Measurements from ENCODE around the gene ARL13A. TPM values are rescaled to one million over a fixed set of nuclear protein-coding genes. Genes with fewer than 3 reads are reported as not detected.
A peak's percentile ranks its signal among the peaks of the same experiment; 100 is the strongest.

The ARL13A gene
- total and polyA plus RNA-seq, 2 experiments from 2014 or later = not detected

GRCh38 chrX:101029665-101030064, 60.2 kb downstream of the ARL13A start:
- WGBS, 2 experiments (ENCODE audit: low coverage in 1 of 2, low lambda C conversion rate in 2 of 2, missing lambda C conversion rate in 2 of 2) = 92% methylated on average over 1 of the region's 1 CpG; no CpG with 5 or more reads in 1 of the 2 experiments
- Histone ChIP-seq H4K20me1 (ENCODE audit: insufficient read depth) (no peaks in the 10 kb centered on the region), H3K4me2 (ENCODE audit: unreplicated experiment) (no peak overlapping the region), H3K9me3 (ENCODE audit: low read depth) (no peaks in the 10 kb centered on the region), H3K4me3 (no peak overlapping the region), H3K27ac (no peak overlapping the region), H3K36me3 (ENCODE audit: low read depth) (no peaks in the 10 kb centered on the region), H3K79me2 (ENCODE audit: insufficient read depth) (no peaks in the 10 kb centered on the region), H3K9me2 (ENCODE audit: insufficient read depth) (no peaks in the 10 kb centered on the region), H2AFZ (no peak overlapping the region), H3K4me1 (ENCODE audit: insufficient read depth) (peaks cover 8% of the 10 kb centered on the region; the same call in 1 of the 2 replicates), H3F3A (ENCODE audit: insufficient read depth) (no peaks in the 10 kb centered on the region), H3K9ac (no peak overlapping the region), H3K27me3 (replicated peaks; ENCODE audit: insufficient read depth) (no peaks in the 10 kb centered on the region)
- DNase-seq = no peak
- no peak for TF ChIP-seq EZH2phosphoT487 (IDR thresholded peaks at IDR 0.05; ENCODE audit: insufficient read depth, low read depth)
- no peak for TF ChIP-seq EZH2 (IDR thresholded peaks at IDR 0.05; ENCODE audit: insufficient read depth, poor library complexity, severe bottlenecking)
- in situ Hi-C loops (cut with MboI) = no loop called here

- Histone ChIP-seq H3K9me3 (ENCODE audit: low read depth) (no peaks in the 10 kb centered on the region), H3K27me3 (replicated peaks; ENCODE audit: insufficient read depth) (no peaks in the 10 kb centered on the region), H3K4me2 (ENCODE audit: unreplicated experiment) (no peak overlapping the region), H3F3A (ENCODE audit: insufficient read depth) (no peaks in the 10 kb centered on the region), H3K36me3 (ENCODE audit: low read depth) (no peaks in the 10 kb centered on the region), H3K79me2 (ENCODE audit: insufficient read depth) (no peaks in the 10 kb centered on the region), H3K9ac (no peak overlapping the region), H4K20me1 (ENCODE audit: insufficient read depth) (no peaks in the 10 kb centered on the region), H3K4me3 (no peak overlapping the region), H3K9me2 (ENCODE audit: insufficient read depth) (no peaks in the 10 kb centered on the region), H2AFZ (no peak overlapping the region), H3K27ac (no peak overlapping the region), H3K4me1 (ENCODE audit: insufficient read depth) (no peaks in the 10 kb centered on the region)
- in situ Hi-C loops (cut with MboI) = no loop called here
- TF ChIP-seq EZH2phosphoT487 (IDR thresholded peaks at IDR 0.05; ENCODE audit: insufficient read depth, low read depth) (no peak), EZH2 (IDR thresholded peaks at IDR 0.05; ENCODE audit: insufficient read depth, poor library complexity, severe bottlenecking) (no peak)
- DNase-seq = no peak
These were observed 67.7 kb downstream of the ARL13A start for GRCh38 chrX:101037231-101037630.

DNA sequence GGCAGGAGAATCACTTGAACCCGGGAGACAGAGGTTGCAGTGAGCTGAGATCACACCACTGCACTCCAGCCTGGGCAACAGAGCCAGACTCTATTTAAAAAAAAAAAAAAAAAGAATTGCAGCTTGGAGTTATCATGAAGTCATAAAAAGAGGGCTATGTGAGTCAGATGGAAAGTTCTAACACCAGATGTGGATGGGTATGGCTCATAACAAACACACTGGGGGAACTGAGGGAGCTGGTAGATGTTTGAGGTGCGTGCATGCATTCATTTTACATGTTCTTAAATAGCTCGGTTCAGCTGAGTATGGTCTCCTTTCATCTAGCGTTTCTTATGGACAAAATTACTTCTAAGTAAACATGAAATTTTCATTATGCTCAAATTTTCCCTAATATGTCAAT, 70.7 kb downstream of the ARL13A start:
- no peak overlapping the region for H3K9ac ChIP-seq
- H3K4me3 ChIP-seq = no peak overlapping the region
- H3K9me2 ChIP-seq (ENCODE audit: insufficient read depth) = no peaks in the 10 kb centered on the region
- DNase-seq = peak; percentile 15
- no peak for TF ChIP-seq EZH2phosphoT487 (IDR thresholded peaks at IDR 0.05; ENCODE audit: insufficient read depth, low read depth)
- TF ChIP-seq EZH2 (IDR thresholded peaks at IDR 0.05; ENCODE audit: insufficient read depth, poor library complexity, severe bottlenecking) = no peak
- H3F3A ChIP-seq (ENCODE audit: insufficient read depth) = no peaks in the 10 kb centered on the region
- no peaks in the 10 kb centered on the region for H3K4me1 ChIP-seq (ENCODE audit: insufficient read depth)
- 75 to 82% methylated on average over 4 of the region's 4 CpGs for WGBS, 2 experiments (ENCODE audit: low coverage in 1 of 2, low lambda C conversion rate in 2 of 2, missing lambda C conversion rate in 2 of 2)
- H3K36me3 ChIP-seq (ENCODE audit: low read depth) = no peaks in the 10 kb centered on the region
- H3K27me3 ChIP-seq (replicated peaks; ENCODE audit: insufficient read depth) = no peaks in the 10 kb centered on the region
- in situ Hi-C loops (cut with MboI) = no loop called here
- no peaks in the 10 kb centered on the region for H4K20me1 ChIP-seq (ENCODE audit: insufficient read depth)
- H3K27ac ChIP-seq = no peak overlapping the region
- no peak overlapping the region for H2AFZ ChIP-seq
- no peaks in the 10 kb centered on the region for H3K79me2 ChIP-seq (ENCODE audit: insufficient read depth)
- no peaks in the 10 kb centered on the region for H3K9me3 ChIP-seq (ENCODE audit: low read depth)
- no peak overlapping the region for H3K4me2 ChIP-seq (ENCODE audit: unreplicated experiment)

Other genes with a start within 250 kb of the ARL13A start
- 3.2 and 4.6 TPM in 2 replicates for gene SYTL4, start 237.6 kb upstream of the ARL13A start, total RNA-seq (2014; rRNA removed; shearing (Covaris generic))
- 1.6 and 2.5 TPM in 2 replicates for gene SYTL4, start 237.6 kb upstream of the ARL13A start, polyA plus RNA-seq (2016; fragmentation: Nextera tagmentation; extraction: Ambion mirVana)
- gene CSTF2, start 149.3 kb upstream of the ARL13A start, total RNA-seq (2014; rRNA removed; shearing (Covaris generic)) = 11.8 and 12.3 TPM in 2 replicates
- gene CSTF2, start 149.3 kb upstream of the ARL13A start, polyA plus RNA-seq (2016; fragmentation: Nextera tagmentation; extraction: Ambion mirVana) = 15.3 and 15.7 TPM in 2 replicates
- gene NOX1, start 95.3 kb upstream of the ARL13A start, total RNA-seq (2014; rRNA removed; shearing (Covaris generic)) = not detected in 2 replicates
- 0.16 and 0.18 TPM in 2 replicates for gene NOX1, start 95.3 kb upstream of the ARL13A start, polyA plus RNA-seq (2016; fragmentation: Nextera tagmentation; extraction: Ambion mirVana)
- not detected in 2 replicates for gene XKRX, start 40.8 kb upstream of the ARL13A start, total RNA-seq (2014; rRNA removed; shearing (Covaris generic))
- not detected in 2 replicates for gene XKRX, start 40.8 kb upstream of the ARL13A start, polyA plus RNA-seq (2016; fragmentation: Nextera tagmentation; extraction: Ambion mirVana)
- 12.9 and 16.9 TPM in 2 replicates for gene TRMT2B, start 82.4 kb downstream of the ARL13A start, total RNA-seq (2014; rRNA removed; shearing (Covaris generic))
- gene TRMT2B, start 82.4 kb downstream of the ARL13A start, polyA plus RNA-seq (2016; fragmentation: Nextera tagmentation; extraction: Ambion mirVana) = 8.3 and 8.5 TPM in 2 replicates
- gene TMEM35A, start 109.2 kb downstream of the ARL13A start, total RNA-seq (2014; rRNA removed; shearing (Covaris generic)) = 0.32 and 0.76 TPM in 2 replicates
- 0.37 and 0.56 TPM in 2 replicates for gene TMEM35A, start 109.2 kb downstream of the ARL13A start, polyA plus RNA-seq (2016; fragmentation: Nextera tagmentation; extraction: Ambion mirVana)
- 9.6 and 11.8 TPM in 2 replicates for gene CENPI, start 128.5 kb downstream of the ARL13A start, total RNA-seq (2014; rRNA removed; shearing (Covaris generic))
- gene CENPI, start 128.5 kb downstream of the ARL13A start, polyA plus RNA-seq (2016; fragmentation: Nextera tagmentation; extraction: Ambion mirVana) = 2.5 and 2.6 TPM in 2 replicates